OCI-LY3 (cell line): ENCODE results near the gene HAUS1.

Experiments used
- H2AFZ ChIP-seq: fragments of 200-600, 300-600 bp; shearing (Covaris generic); 2 replicates; pipeline ENCODE4 v1.6.0; 2014; ENCODE audit warnings: antibody characterized with exemption, low read depth, low read length
- H3K27ac ChIP-seq: fragments of 200-600, 300-600 bp; sonication (generic); 2 replicates; pipeline ENCODE4 v1.5.1; 2014; ENCODE audit warnings: mild to moderate bottlenecking, low read length, moderate library complexity, mixed read lengths
- H3K27me3 ChIP-seq: fragments of 200-600, 300-600 bp; sonication (generic); 2 replicates; pipeline ENCODE4 v1.6.1; 2014; ENCODE audit warnings: low read depth, low read length, mixed read lengths
- H3K36me3 ChIP-seq: fragments of 200-600, 300-600 bp; sonication (generic); replicated peaks from 2 replicates; pipeline ENCODE3; 2014; ENCODE audit warnings: low read depth, low read length, mixed read lengths
- H3K4me1 ChIP-seq: fragments of 300-600, 200-600 bp; sonication (generic); 2 replicates; pipeline ENCODE4 v1.6.1; 2014; ENCODE audit warnings: low read length, mixed read lengths
- H3K4me2 ChIP-seq: fragments of 200-600, 300-600 bp; sonication (generic); 2 replicates; pipeline ENCODE4 v1.6.1; 2014; ENCODE audit warnings: low read length, mixed read lengths
- H3K4me3 ChIP-seq: fragments of 300-600, 200-600 bp; sonication (generic); 2 replicates; pipeline ENCODE4 v1.5.1; 2014; ENCODE audit warnings: antibody characterized with exemption, mild to moderate bottlenecking, low read length, moderate library complexity
- H3K79me2 ChIP-seq: fragments of 300-600, 200-600 bp; shearing (Covaris generic); 2 replicates; pipeline ENCODE4 v1.6.1; 2014; ENCODE audit warnings: mild to moderate bottlenecking, low read length, mixed read lengths
- H3K9ac ChIP-seq: fragments of 300-600, 200-600 bp; shearing (Covaris generic); 2 replicates; pipeline ENCODE4 v1.6.0; 2014; ENCODE audit warnings: mild to moderate bottlenecking, low read length, moderate library complexity
- H3K9me3 ChIP-seq: fragments of 200-600, 300-600 bp; shearing (Covaris generic); 2 replicates; pipeline ENCODE4 v1.6.1; 2014; ENCODE audit warnings: low read length, mixed read lengths; ENCODE audit not compliant: insufficient read depth
- H4K20me1 ChIP-seq: fragments of 200-600, 300-600 bp; sonication (generic); 2 replicates; pipeline ENCODE4 v1.6.1; 2016; ENCODE audit warnings: low read length, mixed read lengths; ENCODE audit not compliant: insufficient read depth
- CTCF ChIP-seq: fragments of 200-600, 300-600 bp; sonication (generic); IDR thresholded peaks from 2 replicates; pipeline ENCODE4 v1.5.1; 2014; ENCODE audit warnings: antibody characterized with exemption, low read length, low read depth
- EZH2phosphoT487 ChIP-seq: fragments of 200-600 bp; shearing (Covaris generic); IDR thresholded peaks from 2 replicates; pipeline ENCODE4 v1.6.1; 2018; ENCODE audit warnings: antibody characterized with exemption, mixed run types, low read depth

Gene HAUS1

GRCh38 chr18:46096651-46097300 lies 7.4 kb upstream of the HAUS1 start:
- Histone ChIP-seq H4K20me1 (0 out of 2 replicates have a peak, but pooled peaks cover 4% of the 10 kb centered on the region), H3K27me3 (no peaks in the 10 kb centered on the region), H3K9me3 (no peaks in the 10 kb centered on the region), H3K9ac (peak overlapping the region; percentile 86), H2AFZ (no peak overlapping the region), H3K79me2 (peaks cover 68% of the 10 kb centered on the region), H3K4me1 (peaks cover 10% of the 10 kb centered on the region), H3K4me3 (peak overlapping the region; percentile 81), H3K4me2 (peak overlapping the region; percentile 85), H3K36me3 (peaks cover 24% of the 10 kb centered on the region), H3K27ac (peak overlapping the region; percentile 72)
- no peak for TF ChIP-seq CTCF
- TF ChIP-seq EZH2phosphoT487, result no peak

- H3K9ac ChIP-seq, result peak overlapping the region; percentile 86
- H3K4me2 ChIP-seq, result peak overlapping the region; percentile 85
- TF ChIP-seq CTCF (no peak), EZH2phosphoT487 (no peak)
- peaks cover 21% of the 10 kb centered on the region for H3K36me3 ChIP-seq
- peaks cover 63% of the 10 kb centered on the region for H3K79me2 ChIP-seq
- H3K4me3 ChIP-seq, result peak overlapping the region; percentile 81
- peaks cover 10% of the 10 kb centered on the region for H3K4me1 ChIP-seq
- H3K27me3 ChIP-seq, result no peaks in the 10 kb centered on the region
- no peaks in the 10 kb centered on the region for H3K9me3 ChIP-seq
- H3K27ac ChIP-seq, result peak overlapping the region; percentile 72
- 0 out of 2 replicates have a peak, but pooled peaks cover 4% of the 10 kb centered on the region for H4K20me1 ChIP-seq
- H2AFZ ChIP-seq, result peak overlapping the region; percentile 42
Measured at GRCh38 chr18:46097431-46097800, 6.8 kb upstream of the HAUS1 start.

- peaks cover 10% of the 10 kb centered on the region for H3K4me1 ChIP-seq
- TF ChIP-seq EZH2phosphoT487 (no peak), CTCF (peak; percentile 27; the same call in 1 of the 2 replicates)
- H3K4me3 ChIP-seq, result peak within 1 kb of the TSS; percentile 81
- H3K79me2 ChIP-seq, result peaks cover 57% of the 10 kb centered on the region
- H3K36me3 ChIP-seq, result peaks cover 18% of the 10 kb centered on the region
- no peaks in the 10 kb centered on the region for H3K27me3 ChIP-seq
- H3K4me2 ChIP-seq, result peak within 1 kb of the TSS; percentile 85
- H3K9ac ChIP-seq, result peak within 1 kb of the TSS; percentile 86
- peak within 1 kb of the TSS; percentile 72 for H3K27ac ChIP-seq
- H4K20me1 ChIP-seq, result 0 out of 2 replicates have a peak, but pooled peaks cover 4% of the 10 kb centered on the region
- no peaks in the 10 kb centered on the region for H3K9me3 ChIP-seq
- H2AFZ ChIP-seq, result peak within 1 kb of the TSS; percentile 72
Measured at GRCh38 chr18:46097801-46098615, 6.2 kb upstream of the HAUS1 start, which contains the start of gene ATP5F1A. TSS of gene ATP5F1A (minus strand) at chr18:46098296. CDS start at chr18:46098231, 65 bp downstream.

- Histone ChIP-seq H3K27ac (peak overlapping the region; percentile 72), H3K36me3 (peaks cover 13% of the 10 kb centered on the region), H3K4me2 (peak overlapping the region; percentile 69), H2AFZ (peak overlapping the region; percentile 72), H3K4me3 (peak overlapping the region; percentile 81), H3K4me1 (peaks cover 10% of the 10 kb centered on the region), H3K27me3 (no peaks in the 10 kb centered on the region), H3K9ac (peak overlapping the region; percentile 86), H4K20me1 (0 out of 2 replicates have a peak, but pooled peaks cover 4% of the 10 kb centered on the region), H3K79me2 (peaks cover 51% of the 10 kb centered on the region), H3K9me3 (no peaks in the 10 kb centered on the region)
- TF ChIP-seq EZH2phosphoT487 (no peak), CTCF (no peak)
Measured at GRCh38 chr18:46098616-46098933, 5.6 kb upstream of the HAUS1 start.
